Stimulated activated naive CD8-positive, alpha-beta T cell treated with anti-CD3 and anti-CD28 coated beads, Interleukin-15, amount 100 ng/mL, for 72 hours (primary cell): ENCODE results near the gene RPL3.

ENCODE experiments used
- ATAC-seq: fragments of 150-1000 bp; cut with Tn5 transposase; 2 replicates; pipeline ENCODE4 v1.10.0; 2021; ENCODE audit warnings: mild to moderate bottlenecking, moderate library complexity
- DNase-seq, 2 donors: peaks; one replicate each; pipeline ENCODE4 v3.0.0; 2021 to 2022
- H3K27ac Mint-ChIP-seq, 2 donors: one replicate each; pipeline ENCODE4 v1.8.0; 2022; ENCODE audit warnings: mild to moderate bottlenecking in 2 of 2, mixed read lengths in 2 of 2, moderate library complexity in 2 of 2
- H3K27me3 Mint-ChIP-seq: one replicate; pipeline ENCODE4 v1.8.0; 2022; ENCODE audit warnings: mixed read lengths
- H3K4me1 Mint-ChIP-seq: one replicate; pipeline ENCODE4 v1.8.0; 2022; ENCODE audit warnings: mild to moderate bottlenecking, mixed read lengths
- H3K4me3 Mint-ChIP-seq, 2 donors: one replicate each; pipeline ENCODE4 v1.8.0; 2022; ENCODE audit warnings: mild to moderate bottlenecking in 2 of 2, mixed read lengths in 2 of 2, moderate library complexity in 1 of 2
- H3K9me3 Mint-ChIP-seq, 2 donors: one replicate each; pipeline ENCODE4 v1.8.0; 2022; ENCODE audit warnings: mixed read lengths in 2 of 2

RPL3 gene

DNA sequence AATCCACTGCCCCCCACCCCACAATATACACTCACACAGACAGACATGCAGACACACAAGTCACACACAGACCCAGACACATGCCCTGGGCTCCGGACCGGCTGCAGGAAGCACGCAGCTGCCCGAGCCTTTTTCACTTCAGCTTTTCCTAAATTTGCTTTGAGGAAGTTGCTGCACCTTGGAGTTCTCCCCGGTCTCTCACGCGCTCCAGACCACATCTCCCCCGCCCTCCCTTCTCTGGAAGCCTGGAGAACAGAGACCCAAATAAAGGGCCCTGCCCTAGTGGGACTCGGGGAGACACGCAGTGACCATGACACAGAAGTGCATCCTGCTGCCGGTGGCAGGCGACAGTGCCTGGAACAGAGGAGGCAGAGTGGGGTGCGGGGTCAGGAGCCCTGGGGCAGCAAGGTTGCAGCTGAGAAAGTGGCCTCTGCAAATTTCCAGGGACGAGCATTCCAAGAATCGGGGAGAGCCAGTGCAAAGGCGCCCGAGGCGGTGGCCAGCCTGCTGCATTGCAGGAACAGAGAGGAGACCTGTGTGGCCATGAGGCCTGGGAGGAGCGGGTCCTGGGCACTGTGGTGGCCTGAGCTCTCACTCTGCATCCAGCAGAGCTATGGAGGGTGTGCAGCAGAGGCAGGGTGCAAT lies 19.1 kb downstream of the RPL3 start:
- ATAC-seq: no peak

DNA sequence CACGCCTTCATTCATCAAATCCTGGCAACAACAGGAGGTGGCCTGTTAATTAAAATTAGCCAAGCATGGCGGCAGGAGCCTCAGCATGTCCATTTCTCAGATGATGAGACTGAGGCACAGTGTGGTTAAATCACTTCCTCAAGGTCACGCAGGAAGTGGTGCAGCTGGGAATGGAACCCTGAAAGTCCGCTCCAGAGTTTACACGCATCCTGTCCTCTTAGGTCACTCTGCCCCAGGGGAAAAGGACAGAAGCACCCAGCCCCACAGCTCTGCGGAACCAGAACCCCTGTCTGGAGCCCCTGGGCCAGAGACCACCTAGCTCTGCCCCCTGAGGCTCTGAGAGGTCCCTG lies 19.6 kb downstream of the RPL3 start:
- ATAC-seq (no peak), DNase-seq (no peak)
- peaks cover 19% of the 10 kb centered on the region for H3K4me1 Mint-ChIP-seq
- H3K27ac Mint-ChIP-seq: no peak overlapping the region
- no peak overlapping the region for H3K4me3 Mint-ChIP-seq
- H3K9me3 Mint-ChIP-seq: no peaks in the 10 kb centered on the region
- H3K27me3 Mint-ChIP-seq: peaks cover 46% of the 10 kb centered on the region

More for the DNA sequence above, 19.1 kb downstream of the RPL3 start:
- DNase-seq: no peak
- Mint-ChIP-seq H3K4me3 (no peak overlapping the region), H3K9me3 (no peaks in the 10 kb centered on the region), H3K27me3 (peaks cover 46% of the 10 kb centered on the region), H3K4me1 (peaks cover 19% of the 10 kb centered on the region), H3K27ac (peak overlapping the region in 1 of 2 donors; percentile 86)

DNA sequence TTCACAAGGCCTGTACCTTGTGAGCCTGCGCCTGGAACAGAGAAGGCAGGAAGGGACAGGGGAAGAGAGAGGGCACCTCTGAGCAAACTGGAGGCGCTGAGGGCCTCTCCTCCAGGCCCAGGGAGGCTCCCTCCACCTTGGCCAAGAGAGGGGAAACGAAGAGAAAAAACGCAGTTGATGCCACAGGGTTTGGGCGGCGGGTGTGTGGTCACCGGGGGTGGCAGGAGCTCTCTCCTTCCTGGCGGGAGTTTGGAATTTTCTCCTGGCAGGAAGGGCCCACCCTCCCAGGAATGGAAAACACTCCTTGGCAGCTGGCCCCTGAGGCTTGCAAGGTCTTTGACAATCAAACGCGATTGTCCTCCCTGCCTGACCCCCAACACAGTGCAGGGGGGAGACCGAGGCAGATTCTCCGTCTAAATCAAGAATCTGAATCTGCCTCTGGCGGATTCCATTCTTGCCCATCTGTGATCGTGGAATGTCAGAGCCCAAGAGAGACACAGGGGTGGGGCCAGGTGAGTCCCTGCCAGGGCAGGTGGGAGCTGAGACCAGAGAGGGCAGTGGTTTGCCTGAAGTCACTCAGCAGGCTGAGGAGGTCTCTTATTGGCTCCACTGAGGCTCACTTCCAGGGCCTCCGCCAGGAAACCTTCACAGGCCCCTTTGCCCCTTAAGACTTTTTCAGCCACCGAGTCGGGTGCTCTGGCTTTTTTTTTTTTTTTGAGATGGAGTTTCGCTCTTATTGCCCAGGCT lies 21.0 kb downstream of the RPL3 start:
- peaks cover 46% of the 10 kb centered on the region for H3K27me3 Mint-ChIP-seq
- DNase-seq (no peak), ATAC-seq (peak; percentile 29)
- H3K9me3 Mint-ChIP-seq: no peaks in the 10 kb centered on the region
- no peak overlapping the region for H3K4me3 Mint-ChIP-seq
- peak overlapping the region in 1 of 2 donors; percentile 28 for H3K27ac Mint-ChIP-seq
- H3K4me1 Mint-ChIP-seq: peaks cover 19% of the 10 kb centered on the region

- Mint-ChIP-seq H3K4me3 (no peak overlapping the region), H3K27me3 (peaks cover 46% of the 10 kb centered on the region), H3K27ac (peak overlapping the region in 1 of 2 donors; percentile 41), H3K9me3 (no peaks in the 10 kb centered on the region), H3K4me1 (peaks cover 19% of the 10 kb centered on the region)
- ATAC-seq (peak; percentile 28), DNase-seq (no peak)
These were observed 21.8 kb downstream of the RPL3 start for GRCh38 chr22:39297490-39298240.

GRCh38 chr22:39296981-39297489 lies 22.4 kb downstream of the RPL3 start:
- H3K27me3 Mint-ChIP-seq: peaks cover 46% of the 10 kb centered on the region
- no peaks in the 10 kb centered on the region for H3K9me3 Mint-ChIP-seq
- H3K4me1 Mint-ChIP-seq: peaks cover 24% of the 10 kb centered on the region
- no peak overlapping the region for H3K27ac Mint-ChIP-seq
- DNase-seq: no peak
- no peak overlapping the region for H3K4me3 Mint-ChIP-seq
- ATAC-seq: peak; percentile 4

DNA sequence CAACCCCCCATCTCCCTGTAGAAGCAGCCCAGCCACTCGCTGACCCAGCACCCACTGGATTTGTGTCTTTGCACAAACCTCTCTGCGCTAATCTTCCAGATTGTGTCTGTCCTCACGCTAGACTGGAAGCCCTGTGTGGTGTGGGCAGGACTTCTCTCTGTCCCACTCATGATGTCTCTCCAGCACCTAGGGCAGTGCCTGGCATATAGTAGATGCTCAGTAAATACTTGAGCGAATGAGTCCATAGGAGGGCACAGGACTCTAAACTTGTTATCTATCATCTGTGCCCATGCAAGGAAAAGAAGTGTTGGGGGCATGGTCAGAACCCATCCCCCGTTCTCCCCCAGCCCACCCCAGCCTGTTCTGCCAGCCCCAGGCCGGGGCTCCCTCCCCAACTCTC lies 22.9 kb downstream of the RPL3 start:
- DNase-seq (no peak), ATAC-seq (no peak)
- H3K27me3 Mint-ChIP-seq: peaks cover 46% of the 10 kb centered on the region
- H3K9me3 Mint-ChIP-seq: no peaks in the 10 kb centered on the region
- H3K27ac Mint-ChIP-seq: no peak overlapping the region
- no peak overlapping the region for H3K4me3 Mint-ChIP-seq
- peaks cover 24% of the 10 kb centered on the region for H3K4me1 Mint-ChIP-seq

DNA sequence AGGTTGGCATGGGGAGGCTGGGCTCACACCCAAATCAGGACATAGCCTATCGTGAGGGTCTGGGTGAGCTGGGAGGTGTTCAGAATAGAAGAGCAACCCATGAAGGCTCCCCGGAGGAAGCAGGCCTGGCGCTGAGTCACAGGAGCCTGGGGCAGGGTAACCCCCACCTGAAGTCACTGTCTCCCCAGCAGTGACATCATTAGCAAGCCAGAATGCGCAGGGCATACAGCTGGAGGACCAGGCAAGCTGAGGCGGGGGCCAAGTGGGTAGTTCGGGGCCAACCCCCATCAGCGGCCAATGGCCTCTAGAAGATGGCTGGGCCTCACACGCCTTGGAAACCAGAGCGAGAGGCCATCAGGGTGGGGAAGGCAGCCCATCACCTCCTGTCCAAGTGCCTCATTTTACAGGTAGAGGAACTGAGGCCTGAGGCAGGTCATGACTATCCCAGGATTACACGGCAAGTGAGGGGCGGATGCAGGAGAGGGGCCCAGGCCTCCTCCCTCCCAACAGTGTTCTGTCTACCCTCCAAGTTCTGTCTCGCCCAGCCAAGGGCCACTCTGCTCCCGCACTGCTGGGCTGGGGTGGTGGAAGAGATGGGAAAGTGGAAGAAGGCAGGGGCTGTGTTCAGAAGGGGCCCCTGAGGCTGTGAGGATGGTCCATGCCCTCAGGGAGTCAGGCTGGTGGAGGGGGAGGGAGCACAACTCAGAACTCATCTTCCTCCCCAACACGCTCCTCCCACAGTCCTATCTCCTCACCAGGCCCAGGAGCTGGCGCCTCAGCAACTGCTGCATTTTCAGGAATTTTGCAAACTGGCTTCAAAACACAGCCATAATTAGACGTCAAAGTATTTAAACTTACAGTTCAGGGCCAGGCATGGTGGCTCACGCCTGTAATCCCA lies 24.6 kb downstream of the RPL3 start:
- H3K27ac Mint-ChIP-seq: no peak overlapping the region

DNA sequence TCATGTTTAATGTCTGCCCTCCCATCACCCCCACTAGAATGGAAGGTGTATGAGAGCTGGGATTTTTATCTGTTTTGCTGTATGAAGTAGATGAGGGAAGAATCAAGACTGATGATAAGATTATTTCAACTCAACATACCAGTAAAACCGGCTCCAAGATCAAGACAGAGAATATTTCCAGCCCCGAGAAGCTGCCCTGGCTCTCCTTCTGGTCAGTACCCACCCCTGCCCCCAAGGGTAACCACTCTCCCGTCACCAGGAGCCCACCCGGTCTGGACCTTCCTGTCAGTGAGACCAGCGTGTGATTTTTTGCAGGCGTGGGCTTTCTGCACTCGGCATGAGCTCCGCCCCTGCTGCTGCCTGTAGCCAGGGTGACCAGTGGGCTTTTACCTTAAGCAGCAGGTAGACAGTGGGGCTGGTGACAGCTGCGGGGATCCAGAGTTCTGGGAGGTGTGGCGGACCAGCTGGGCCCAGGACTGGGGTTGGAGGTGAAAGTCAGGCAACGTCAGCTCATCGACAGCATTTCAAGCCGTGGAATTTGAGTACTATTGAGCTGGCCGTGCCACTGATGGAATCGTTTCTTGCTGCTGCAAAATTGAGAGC lies 25.6 kb downstream of the RPL3 start:
- Mint-ChIP-seq H3K27ac (peak overlapping the region in 1 of 2 donors; percentile 64), H3K4me3 (no peak overlapping the region), H3K4me1 (peaks cover 12% of the 10 kb centered on the region), H3K27me3 (peaks cover 22% of the 10 kb centered on the region), H3K9me3 (no peaks in the 10 kb centered on the region)
- ATAC-seq: no peak
- no peak for DNase-seq

More for the DNA sequence above, 24.6 kb downstream of the RPL3 start:
- H3K4me3 Mint-ChIP-seq: no peak overlapping the region
- DNase-seq (no peak), ATAC-seq (no peak)
- peaks cover 16% of the 10 kb centered on the region for H3K4me1 Mint-ChIP-seq
- no peaks in the 10 kb centered on the region for H3K9me3 Mint-ChIP-seq
- peaks cover 31% of the 10 kb centered on the region for H3K27me3 Mint-ChIP-seq

DNA sequence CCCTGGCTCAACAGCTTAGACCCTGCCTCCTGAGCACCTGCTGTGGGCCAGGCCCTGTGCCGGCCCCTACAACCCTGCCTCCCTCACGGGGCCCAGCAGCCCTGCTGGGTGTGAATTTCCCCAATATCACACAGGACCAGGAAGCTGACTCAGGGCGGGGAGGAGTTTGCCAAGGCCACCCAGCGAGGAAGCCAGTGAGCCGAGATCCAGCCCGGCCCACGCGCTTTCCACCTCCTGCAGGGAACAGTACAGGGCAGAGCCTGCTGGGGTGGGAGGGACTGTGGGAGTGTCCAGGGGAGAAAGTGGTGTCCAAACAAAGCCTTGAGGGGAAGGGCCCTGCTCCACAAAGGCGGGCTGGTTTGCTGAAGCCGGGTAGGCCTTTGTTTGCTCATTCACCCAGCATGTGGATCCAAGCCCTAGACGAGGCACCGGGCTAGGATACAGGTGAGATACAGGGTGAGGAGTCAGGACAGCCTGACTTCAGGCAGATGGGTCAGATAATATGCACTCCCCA lies 26.8 kb downstream of the RPL3 start:
- peaks cover 13% of the 10 kb centered on the region for H3K27me3 Mint-ChIP-seq
- peak overlapping the region in 1 of 2 donors; percentile 74 for H3K27ac Mint-ChIP-seq
- ATAC-seq (no peak), DNase-seq (no peak)
- no peaks in the 10 kb centered on the region for H3K9me3 Mint-ChIP-seq
- no peak overlapping the region for H3K4me3 Mint-ChIP-seq
- H3K4me1 Mint-ChIP-seq: peaks cover 5% of the 10 kb centered on the region

GRCh38 chr22:39292031-39292462 lies 27.4 kb downstream of the RPL3 start:
- DNase-seq (no peak), ATAC-seq (no peak)
- H3K4me1 Mint-ChIP-seq: peaks cover 5% of the 10 kb centered on the region

DNA sequence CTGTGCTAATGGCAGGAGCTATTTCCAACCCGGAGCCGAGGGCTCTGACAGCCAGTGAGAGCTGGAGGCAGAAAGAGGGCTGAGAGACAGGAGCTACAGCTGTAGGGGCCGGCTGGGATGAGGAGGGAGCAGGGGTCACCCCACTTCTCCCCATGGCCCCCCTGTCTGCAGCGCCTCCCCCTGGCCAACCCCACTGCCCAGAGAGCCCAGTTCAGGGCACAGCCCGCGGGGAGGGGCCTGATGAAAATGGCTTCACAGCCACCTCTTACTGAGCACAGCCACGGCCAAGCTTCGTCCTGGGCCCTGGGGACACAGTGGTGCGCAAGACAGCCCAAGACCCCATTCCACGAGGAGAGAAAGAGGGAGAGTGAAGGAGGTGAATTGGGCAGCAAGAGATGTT lies 27.9 kb downstream of the RPL3 start:
- ATAC-seq: no peak
- Mint-ChIP-seq H3K9me3 (no peaks in the 10 kb centered on the region), H3K27ac (peak overlapping the region in 1 of 2 donors; percentile 75), H3K4me1 (peaks cover 5% of the 10 kb centered on the region), H3K4me3 (no peak overlapping the region), H3K27me3 (peaks cover 7% of the 10 kb centered on the region)
- DNase-seq: no peak

More at GRCh38 chr22:39292031-39292462, 27.4 kb downstream of the RPL3 start:
- Mint-ChIP-seq H3K27me3 (peaks cover 11% of the 10 kb centered on the region), H3K27ac (peak overlapping the region in 1 of 2 donors; percentile 74), H3K9me3 (no peaks in the 10 kb centered on the region), H3K4me3 (no peak overlapping the region)

- ATAC-seq (no peak), DNase-seq (no peak)
- H3K4me3 Mint-ChIP-seq: no peak overlapping the region
- peaks cover 5% of the 10 kb centered on the region for H3K4me1 Mint-ChIP-seq
- H3K9me3 Mint-ChIP-seq: no peaks in the 10 kb centered on the region
- H3K27ac Mint-ChIP-seq: no peak overlapping the region
- no peaks in the 10 kb centered on the region for H3K27me3 Mint-ChIP-seq
These were observed 28.7 kb downstream of the RPL3 start for GRCh38 chr22:39290724-39291161.

- no peak for DNase-seq
- H3K4me3 Mint-ChIP-seq: no peak overlapping the region
- H3K9me3 Mint-ChIP-seq: no peaks in the 10 kb centered on the region
- no peak for ATAC-seq
- H3K4me1 Mint-ChIP-seq: peaks cover 5% of the 10 kb centered on the region
- H3K27me3 Mint-ChIP-seq: no peaks in the 10 kb centered on the region
- H3K27ac Mint-ChIP-seq: no peak overlapping the region
These were observed 29.3 kb downstream of the RPL3 start for GRCh38 chr22:39289975-39290720.

DNA sequence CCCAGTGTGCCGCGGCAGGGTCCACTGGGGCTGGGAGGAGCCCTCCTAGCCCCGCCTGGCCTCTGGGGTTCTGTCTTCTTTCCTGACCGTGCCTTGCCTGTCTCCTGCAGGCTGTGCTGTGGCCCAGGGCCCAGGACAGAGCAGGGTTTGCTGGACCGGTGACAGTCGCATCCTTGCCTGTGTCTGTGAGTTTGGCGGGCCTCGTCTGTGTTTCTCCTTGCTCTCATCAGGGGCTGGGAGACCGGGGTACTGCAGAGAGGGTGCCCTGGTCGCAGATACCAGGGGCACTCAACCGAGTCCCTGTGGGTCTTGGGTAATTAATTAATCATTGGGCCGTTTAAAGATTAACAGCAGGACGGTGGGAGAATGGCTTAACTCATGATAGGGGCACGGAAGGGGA lies 29.9 kb downstream of the RPL3 start:
- H3K4me3 Mint-ChIP-seq: no peak overlapping the region
- no peak for ATAC-seq
- H3K9me3 Mint-ChIP-seq: no peaks in the 10 kb centered on the region
- H3K27ac Mint-ChIP-seq: no peak overlapping the region
- no peaks in the 10 kb centered on the region for H3K27me3 Mint-ChIP-seq
- no peak for DNase-seq
- peaks cover 5% of the 10 kb centered on the region for H3K4me1 Mint-ChIP-seq
